MCF 10A (cell line): Measurements from ENCODE around the gene ATG7. TPM values are rescaled to one million over a fixed set of nuclear protein-coding genes. Genes with fewer than 3 reads are reported as not detected.

Experiments used
- BruUV-seq: library from RNA; stranded (reverse); fragments of 400-500 nt; replicated peaks from 2 replicates; lab custom pipeline; 2021; lab: Mats Ljungman, UMichigan
- CTCF ChIA-PET: fragments of 300-600 bp; sonication (Branson Sonifier 250); formaldehyde crosslinking; extraction: SDS; loops from one replicate; lab custom pipeline; 2021; ENCODE audit warnings: antibody characterized with exemption, inconsistent platforms; lab: Yijun Ruan, JAX
- POLR2A ChIA-PET: fragments of 300-600, 350-650 bp; sonication (Branson Sonifier 250); formaldehyde crosslinking; extraction: SDS; loops from one replicate; lab custom pipeline; 2020; ENCODE audit warnings: antibody characterized with exemption, inconsistent platforms; lab: Yijun Ruan, JAX
- DNase-seq: peaks from one replicate; pipeline ENCODE4 v3.0.0-alpha.2; 2018; ENCODE audit not compliant: unreplicated experiment
- H3K27ac Mint-ChIP-seq: one replicate; pipeline ENCODE4 v1.8.0; 2022; ENCODE audit warnings: mild to moderate bottlenecking, low read depth, mixed read lengths; ENCODE audit not compliant: unreplicated experiment
- H3K27me3 Mint-ChIP-seq: one replicate; pipeline ENCODE4 v1.8.0; 2022; ENCODE audit warnings: mixed read lengths; ENCODE audit not compliant: insufficient read depth, unreplicated experiment
- H3K36me3 Mint-ChIP-seq: one replicate; pipeline ENCODE4 v1.8.0; 2022; ENCODE audit warnings: mild to moderate bottlenecking, moderate library complexity, mixed read lengths; ENCODE audit not compliant: insufficient read depth, unreplicated experiment
- H3K4me1 Mint-ChIP-seq: one replicate; pipeline ENCODE4 v1.8.0; 2022; ENCODE audit warnings: mixed read lengths; ENCODE audit not compliant: insufficient read depth, unreplicated experiment
- H3K4me3 Mint-ChIP-seq: one replicate; pipeline ENCODE4 v1.8.0; 2022; ENCODE audit warnings: mild to moderate bottlenecking, moderate library complexity, mixed read lengths; ENCODE audit not compliant: unreplicated experiment
- H3K9me3 Mint-ChIP-seq: one replicate; pipeline ENCODE4 v1.8.0; 2022; ENCODE audit warnings: mixed read lengths; ENCODE audit not compliant: unreplicated experiment
- CTCF ChIP-seq: fragments of 200-600 bp; IDR thresholded peaks from one replicate; pipeline ENCODE4 v1.8.0; 2022; ENCODE audit warnings: antibody characterized with exemption, mild to moderate bottlenecking; ENCODE audit not compliant: unreplicated experiment
- intact Hi-C: fragments of 100-400 bp; cut with micrococcal nuclease; formaldehyde crosslinking; loops from 2 replicates; pipeline ENCODE4 v1.14.1; 2022
- total RNA-seq: library from RNA; stranded (reverse); gene quantifications from 2 replicates; pipeline ENCODE4 v1.2.3, GENCODE V29; 2022

The ATG7 gene
- total RNA-seq, 1 experiment from 2014 or later: 54.0 TPM

GRCh38 chr3:11606865-11607440, 334.8 kb downstream of the ATG7 start:
- ChIA-PET POLR2A (interaction anchor here (0.5 to 0.9 kb wide), 3 partner anchors 23 to 228 kb away, joined by 3 read pairs; no protein-coding TSS in a partner anchor), CTCF (interaction anchor here (0.5 to 2.5 kb wide), 9 partner anchors 13 to 1941 kb away, joined by 3 to 9 read pairs (median 3); no protein-coding TSS in a partner anchor)
- peaks cover 36% of the 10 kb centered on the region for H3K36me3 Mint-ChIP-seq
- no peak for TF ChIP-seq CTCF
- intact Hi-C loops: no loop called here
- H3K27ac Mint-ChIP-seq: peak overlapping the region; percentile 53
- BruUV-seq: no TSS peak
- H3K4me3 Mint-ChIP-seq: no peak overlapping the region
- H3K4me1 Mint-ChIP-seq: peaks cover 41% of the 10 kb centered on the region
- DNase-seq: no peak
- H3K27me3 Mint-ChIP-seq: no peaks in the 10 kb centered on the region
- H3K9me3 Mint-ChIP-seq: no peaks in the 10 kb centered on the region

Other genes starting within 250 kb of the ATG7 start
- 11.0 and 14.8 TPM in 2 replicates for gene HRH1, start 117.9 kb upstream of the ATG7 start, total RNA-seq